ENCODE measurements around the gene ACY1.

GRCh38 chr3:51984269-51984647, 923 bp downstream of the ACY1 start:
- no peak for TF ChIP-seq CTCF (optimal IDR thresholded peaks at IDR 0.05 in 1 of 3, IDR thresholded peaks at IDR 0.05 in 1 of 3, conservative IDR thresholded peaks at IDR 0.05 in 1 of 3; ENCODE audit: extremely low read depth in 1 of 3, insufficient read depth in 2 of 3, low read length in 3 of 3)
- no peak for TF ChIP-seq EZH2 (IDR thresholded peaks at IDR 0.05; ENCODE audit: low read length)
